ENCODE results near the gene GUCY1B1.
A peak's percentile ranks its signal among the peaks of the same experiment; 100 is the strongest.
"Not testable (repeated sequence)": the region's sequence is repeated elsewhere in the genome, so short reads cannot be mapped to it uniquely, and the experiment has no call there.

GUCY1B1 gene

DNA sequence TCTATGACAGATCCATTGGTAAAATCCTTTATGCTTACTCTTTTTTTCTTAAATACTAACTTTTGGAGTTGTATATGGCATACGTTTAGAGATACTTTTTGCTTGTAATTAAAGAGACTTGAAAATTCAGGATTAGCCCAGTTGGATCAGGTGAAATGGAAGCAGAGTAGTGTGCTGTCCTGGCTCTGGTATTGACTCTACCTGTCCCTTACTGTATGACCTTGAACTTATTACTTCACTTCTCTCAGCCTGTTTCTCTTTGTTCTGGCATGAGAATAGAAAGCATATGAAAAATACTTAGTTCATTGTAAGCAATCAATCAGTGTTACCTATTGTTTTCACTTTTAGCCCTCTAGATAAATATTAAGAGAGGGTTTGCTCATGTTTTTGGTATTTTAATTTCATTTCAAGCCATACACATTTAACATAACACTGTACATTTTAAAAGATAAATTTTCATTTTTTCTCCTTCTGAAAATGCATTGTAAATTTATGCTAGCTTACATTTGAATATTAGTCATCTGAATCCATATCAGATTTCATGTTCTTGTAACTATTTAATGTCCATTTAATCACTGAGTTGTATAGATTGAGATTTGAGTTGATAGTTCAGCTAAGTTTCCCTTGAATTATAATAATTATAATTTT lies 35.9 kb downstream of the GUCY1B1 start:
- no peak for DNase-seq (ENCODE audit: low spot score)
- H3K4me3 ChIP-seq, result no peak overlapping the region
- TF ChIP-seq, protein P1, sequence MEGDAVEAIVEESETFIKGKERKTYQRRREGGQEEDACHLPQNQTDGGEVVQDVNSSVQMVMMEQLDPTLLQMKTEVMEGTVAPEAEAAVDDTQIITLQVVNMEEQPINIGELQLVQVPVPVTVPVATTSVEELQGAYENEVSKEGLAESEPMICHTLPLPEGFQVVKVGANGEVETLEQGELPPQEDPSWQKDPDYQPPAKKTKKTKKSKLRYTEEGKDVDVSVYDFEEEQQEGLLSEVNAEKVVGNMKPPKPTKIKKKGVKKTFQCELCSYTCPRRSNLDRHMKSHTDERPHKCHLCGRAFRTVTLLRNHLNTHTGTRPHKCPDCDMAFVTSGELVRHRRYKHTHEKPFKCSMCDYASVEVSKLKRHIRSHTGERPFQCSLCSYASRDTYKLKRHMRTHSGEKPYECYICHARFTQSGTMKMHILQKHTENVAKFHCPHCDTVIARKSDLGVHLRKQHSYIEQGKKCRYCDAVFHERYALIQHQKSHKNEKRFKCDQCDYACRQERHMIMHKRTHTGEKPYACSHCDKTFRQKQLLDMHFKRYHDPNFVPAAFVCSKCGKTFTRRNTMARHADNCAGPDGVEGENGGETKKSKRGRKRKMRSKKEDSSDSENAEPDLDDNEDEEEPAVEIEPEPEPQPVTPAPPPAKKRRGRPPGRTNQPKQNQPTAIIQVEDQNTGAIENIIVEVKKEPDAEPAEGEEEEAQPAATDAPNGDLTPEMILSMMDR (IDR thresholded peaks at IDR 0.05), result no peak
- H3K27ac ChIP-seq, result no peak overlapping the region

DNA sequence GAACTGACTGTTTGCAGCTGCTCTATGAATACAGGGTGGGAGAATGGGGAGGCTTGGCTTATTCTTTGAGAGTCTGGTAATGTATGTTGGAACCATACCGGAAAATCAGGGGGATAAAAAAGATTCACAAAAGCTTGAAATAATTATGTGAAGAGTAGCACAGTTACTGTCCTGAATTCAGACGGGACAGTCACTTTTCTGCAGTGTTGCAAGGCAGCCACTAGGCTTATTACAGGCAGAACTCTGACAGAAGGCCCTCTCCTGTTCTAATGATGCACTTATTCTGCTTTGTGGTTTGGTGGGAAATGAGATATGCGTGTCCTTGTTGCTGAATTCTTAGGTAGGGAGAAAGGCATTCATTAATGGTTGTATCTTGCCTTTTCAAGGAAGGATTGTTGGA lies 37.2 kb downstream of the GUCY1B1 start:
- DNase-seq (ENCODE audit: low spot score), result no peak
- Histone ChIP-seq H3K27ac (no peak overlapping the region), H3K4me3 (no peak overlapping the region)
- TF ChIP-seq, protein P1 (IDR thresholded peaks at IDR 0.05), result no peak

DNA sequence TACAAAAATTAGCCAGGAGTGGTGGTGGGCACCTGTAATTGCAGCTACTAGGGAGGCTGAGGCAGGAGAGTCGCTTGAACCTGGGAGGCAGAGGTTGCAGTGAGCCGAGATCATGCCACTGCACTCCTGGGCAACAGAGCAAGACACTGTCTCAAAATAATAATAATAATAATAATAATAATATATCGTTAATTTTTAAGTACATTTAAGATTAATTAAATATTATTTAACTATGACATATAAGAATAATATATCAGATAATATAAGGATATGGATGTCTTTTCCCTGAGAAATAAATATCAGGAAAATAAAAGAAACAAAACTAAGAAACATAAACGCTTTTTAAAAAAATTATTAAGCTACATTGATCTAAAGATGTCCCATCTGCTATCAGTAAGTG lies 38.8 kb downstream of the GUCY1B1 start:
- H3K27ac ChIP-seq; H3K4me3 ChIP-seq; DNase-seq (ENCODE audit: low spot score): not testable (repeated sequence)

DNA sequence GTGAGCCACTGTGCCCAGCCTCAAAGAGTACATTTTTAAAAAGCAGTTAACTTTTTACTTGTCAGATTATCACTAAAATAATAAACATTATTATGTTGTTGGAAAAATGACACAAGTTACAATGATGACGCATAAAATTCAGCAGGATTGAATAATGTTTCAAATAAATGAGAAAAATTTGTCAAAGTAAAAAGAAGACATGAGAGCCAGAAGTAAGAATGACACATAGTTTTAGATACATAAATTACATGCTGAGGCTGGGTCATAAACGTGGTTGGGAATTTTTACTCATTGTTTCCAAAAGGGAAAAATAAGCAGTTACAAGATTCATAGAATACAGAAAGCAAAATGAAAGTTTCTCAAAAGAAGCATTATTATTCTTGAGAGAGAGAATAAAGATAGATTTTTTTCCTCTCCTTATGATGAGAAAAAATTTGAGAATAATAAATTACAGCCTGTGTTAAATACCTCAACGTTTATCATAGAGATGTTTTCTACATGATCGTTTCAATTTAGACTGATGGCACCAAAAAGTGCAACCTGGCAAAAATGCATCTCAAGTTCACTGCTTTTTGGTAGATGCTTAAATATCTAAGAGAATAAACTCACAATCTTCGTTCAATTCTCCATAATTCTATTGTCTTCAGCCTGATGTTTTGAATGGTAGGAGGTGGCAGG lies 40.4 kb downstream of the GUCY1B1 start:
- DNase-seq (ENCODE audit: low spot score), result no peak
- TF ChIP-seq, protein P1 (IDR thresholded peaks at IDR 0.05), result no peak
- Histone ChIP-seq H3K4me3 (no peak overlapping the region), H3K27ac (peak overlapping the region; percentile 36 to 62)

DNA sequence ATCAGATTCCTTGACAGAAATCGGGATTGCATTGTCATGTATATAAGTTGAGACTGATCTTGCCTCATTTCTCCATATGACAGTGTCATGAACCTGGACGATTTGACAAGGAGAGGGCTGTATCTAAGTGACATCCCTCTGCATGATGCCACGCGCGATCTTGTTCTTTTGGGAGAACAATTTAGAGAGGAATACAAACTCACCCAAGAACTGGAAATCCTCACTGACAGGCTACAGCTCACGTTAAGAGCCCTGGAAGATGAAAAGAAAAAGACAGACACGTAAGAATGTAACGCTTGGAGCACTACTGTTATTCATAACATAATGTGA lies 40.9 kb downstream of the GUCY1B1 start:
- DNase-seq (ENCODE audit: low spot score), result no peak
- no peak overlapping the region for H3K4me3 ChIP-seq
- H3K27ac ChIP-seq, result peak overlapping the region; percentile 36 to 62
- TF ChIP-seq, protein P1 (IDR thresholded peaks at IDR 0.05), result no peak

DNA sequence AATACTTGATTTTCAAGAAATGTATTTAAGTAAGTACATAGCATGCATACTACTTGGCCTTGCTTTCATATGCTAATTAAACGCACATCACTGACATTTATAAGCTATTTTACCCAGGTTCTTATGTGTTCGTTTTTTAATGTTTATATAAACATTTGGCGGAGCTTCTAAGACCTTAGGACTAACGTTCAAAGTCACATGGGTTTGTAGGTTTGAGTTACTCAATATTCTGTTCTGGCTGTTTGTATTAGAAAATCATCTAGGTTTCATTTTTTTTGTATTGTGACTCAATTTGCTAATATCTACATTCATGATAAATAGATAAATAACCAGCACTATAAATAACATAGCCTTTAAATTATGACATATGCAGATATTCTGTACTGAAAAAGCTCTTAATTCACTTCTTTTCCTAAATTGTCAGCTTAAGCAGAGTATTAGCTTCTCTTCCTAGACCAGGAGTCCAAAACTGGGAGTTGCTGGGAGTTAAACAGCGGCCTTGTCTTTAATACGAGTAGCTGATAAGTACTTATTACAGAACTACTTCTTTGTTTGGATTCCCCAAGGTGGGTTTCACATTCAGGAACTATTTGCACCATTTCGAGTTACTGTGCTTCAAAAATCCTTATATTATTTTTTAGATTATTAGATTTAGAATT lies 42.0 kb downstream of the GUCY1B1 start:
- no peak overlapping the region for H3K4me3 ChIP-seq
- no peak overlapping the region for H3K27ac ChIP-seq
- DNase-seq (ENCODE audit: low spot score), result no peak
- TF ChIP-seq, protein P1 (IDR thresholded peaks at IDR 0.05), result no peak

DNA sequence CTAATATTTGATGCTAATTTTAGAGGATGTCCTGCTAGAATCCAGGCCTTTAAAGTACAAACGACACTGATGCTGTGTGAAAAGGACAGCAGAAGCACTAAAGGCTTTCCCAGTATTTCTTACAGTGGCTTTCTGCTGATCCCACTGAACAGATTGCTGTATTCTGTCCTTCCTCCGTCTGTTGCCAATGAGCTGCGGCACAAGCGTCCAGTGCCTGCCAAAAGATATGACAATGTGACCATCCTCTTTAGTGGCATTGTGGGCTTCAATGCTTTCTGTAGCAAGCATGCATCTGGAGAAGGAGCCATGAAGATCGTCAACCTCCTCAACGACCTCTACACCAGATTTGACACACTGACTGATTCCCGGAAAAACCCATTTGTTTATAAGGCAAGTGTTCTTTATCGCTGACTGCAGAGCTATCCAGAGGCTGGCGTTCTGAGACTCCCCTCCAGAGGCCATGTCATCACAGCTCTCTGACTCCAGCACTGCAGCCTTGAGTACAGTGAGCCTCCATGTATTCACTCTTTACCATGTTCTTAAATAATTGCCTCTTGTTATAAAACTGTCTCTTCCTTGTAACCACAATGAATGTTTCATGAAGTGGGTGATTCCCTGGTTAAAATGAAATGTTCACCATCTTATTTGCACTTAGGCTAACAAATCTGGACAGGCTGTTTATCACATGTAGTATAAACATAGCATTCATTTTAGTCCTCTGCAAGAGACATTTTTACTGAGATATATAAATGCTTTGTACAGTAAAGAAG lies 43.6 kb downstream of the GUCY1B1 start:
- TF ChIP-seq, protein P1 (IDR thresholded peaks at IDR 0.05), result no peak
- no peak overlapping the region for H3K4me3 ChIP-seq
- H3K27ac ChIP-seq, result peak overlapping the region in 1 of 2 donors; percentile 17
- DNase-seq (ENCODE audit: low spot score), result no peak

Measured in coronary artery (tissue), 2 donors.